SK-N-SH treated with all-trans-retinoic acid at 6 μM for 48 hours (cell line): ENCODE data around the gene VWA5B2.

ENCODE experiments used
- ATAC-seq: fragments of 200-7000 bp; cut with Tn5 transposase; 3 replicates; pipeline ENCODE4 v1.9.1; 2020; ENCODE audit warnings: mild to moderate bottlenecking, moderate library complexity
- ARNTL ChIP-seq: fragments of 450-650 bp; formaldehyde crosslinking; IDR thresholded peaks from 2 replicates; pipeline ENCODE4 v1.5.0; 2020; ENCODE audit warnings: low read depth, mild to moderate bottlenecking, moderate library complexity, borderline replicate concordance
- BACH2 ChIP-seq: fragments of 250-450 bp; sonication (Bioruptor Pico); IDR thresholded peaks from 2 replicates; pipeline ENCODE4 v1.9.0; 2021; ENCODE audit warnings: mild to moderate bottlenecking, borderline replicate concordance
- CREB5 ChIP-seq: fragments of 250-450 bp; sonication (Bioruptor Pico); IDR thresholded peaks from 2 replicates; pipeline ENCODE4 v1.5.1; 2020; ENCODE audit warnings: low read depth, mild to moderate bottlenecking, moderate library complexity
- ESRRG ChIP-seq: fragments of 250-450 bp; sonication (Bioruptor Pico); IDR thresholded peaks from 2 replicates; pipeline ENCODE4 v1.6.1; 2021; ENCODE audit warnings: mild to moderate bottlenecking
- GLIS3 ChIP-seq: fragments of 250-450 bp; sonication (Bioruptor Pico); IDR thresholded peaks from 2 replicates; pipeline ENCODE4 v1.5.0; 2020; ENCODE audit warnings: mild to moderate bottlenecking, moderate library complexity
- ISL1 ChIP-seq: fragments of 250-450 bp; sonication (Bioruptor Pico); IDR thresholded peaks from 2 replicates; pipeline ENCODE4 v2.1.2; 2022; ENCODE audit warnings: mild to moderate bottlenecking, moderate library complexity
- OSR1 ChIP-seq: fragments of 250-450 bp; sonication (Bioruptor Pico); IDR thresholded peaks from 2 replicates; pipeline ENCODE4 v1.8.0; 2022; ENCODE audit warnings: moderate library complexity, mild to moderate bottlenecking, inconsistent platforms
- POU6F1 ChIP-seq: fragments of 250-450 bp; sonication (Bioruptor Pico); IDR thresholded peaks from 2 replicates; pipeline ENCODE4 v1.8.0; 2021; ENCODE audit warnings: low read depth, mild to moderate bottlenecking, moderate library complexity, borderline replicate concordance
- PPARA ChIP-seq: fragments of 250-450 bp; sonication (Bioruptor Pico); IDR thresholded peaks from 2 replicates; pipeline ENCODE4 v1.5.0; 2020; ENCODE audit warnings: mild to moderate bottlenecking, borderline replicate concordance
- RARB ChIP-seq: fragments of 250-450 bp; sonication (Bioruptor Pico); IDR thresholded peaks from 2 replicates; pipeline ENCODE4 v1.8.0; 2021; ENCODE audit warnings: mild to moderate bottlenecking, moderate library complexity
- SNAI2 ChIP-seq: fragments of 250-450 bp; sonication (Bioruptor Pico); IDR thresholded peaks from 2 replicates; pipeline ENCODE4 v1.5.0; 2020; ENCODE audit warnings: mild to moderate bottlenecking, moderate library complexity
- TOX ChIP-seq: fragments of 250-450 bp; sonication (Bioruptor Pico); IDR thresholded peaks from 2 replicates; pipeline ENCODE4 v1.8.0; 2021; ENCODE audit warnings: mild to moderate bottlenecking, moderate library complexity, borderline replicate concordance
- TSHZ2 ChIP-seq: fragments of 250-450 bp; sonication (Bioruptor Pico); IDR thresholded peaks from 2 replicates; pipeline ENCODE4 v1.5.0; 2020; ENCODE audit warnings: mild to moderate bottlenecking, moderate library complexity
- ZC3H10 ChIP-seq: fragments of 250-450 bp; sonication (Bioruptor Pico); IDR thresholded peaks from 2 replicates; pipeline ENCODE4 v1.5.1; 2021; ENCODE audit warnings: mild to moderate bottlenecking, moderate library complexity
- ZFP3 ChIP-seq: fragments of 250-450 bp; sonication (Bioruptor Pico); IDR thresholded peaks from 2 replicates; pipeline ENCODE4 v1.5.0; 2020; ENCODE audit warnings: mild to moderate bottlenecking, moderate library complexity
- ZFP30 ChIP-seq: fragments of 450-650 bp; formaldehyde crosslinking; IDR thresholded peaks from 2 replicates; pipeline ENCODE4 v1.5.0; 2022; ENCODE audit warnings: mild to moderate bottlenecking, moderate library complexity
- ZNF565 ChIP-seq: fragments of 450-650 bp; formaldehyde crosslinking; conservative IDR thresholded peaks from 2 replicates; pipeline ENCODE4 v1.5.0; 2020; ENCODE audit warnings: low read depth, mild to moderate bottlenecking, moderate library complexity
- ZNF70 ChIP-seq: fragments of 450-650 bp; formaldehyde crosslinking; IDR thresholded peaks from 2 replicates; pipeline ENCODE4 v1.5.0; 2020; ENCODE audit warnings: mild to moderate bottlenecking, moderate library complexity
- ZNF8 ChIP-seq: fragments of 450-650 bp; formaldehyde crosslinking; IDR thresholded peaks from 2 replicates; pipeline ENCODE4 v1.5.0; 2020; ENCODE audit warnings: mild to moderate bottlenecking, moderate library complexity
- TF ChIP-seq, protein P1 (sequence below): fragments of 250-450 bp; sonication (Bioruptor Pico); IDR thresholded peaks from 2 replicates; pipeline ENCODE4 v1.8.0; 2020; ENCODE audit warnings: mild to moderate bottlenecking, moderate library complexity, borderline replicate concordance
- TF ChIP-seq, protein P2 (sequence below): fragments of 250-450 bp; sonication (Bioruptor Pico); IDR thresholded peaks from 2 replicates; pipeline ENCODE4 v1.5.1; 2021; ENCODE audit warnings: mild to moderate bottlenecking, moderate library complexity

VWA5B2 gene

DNA sequence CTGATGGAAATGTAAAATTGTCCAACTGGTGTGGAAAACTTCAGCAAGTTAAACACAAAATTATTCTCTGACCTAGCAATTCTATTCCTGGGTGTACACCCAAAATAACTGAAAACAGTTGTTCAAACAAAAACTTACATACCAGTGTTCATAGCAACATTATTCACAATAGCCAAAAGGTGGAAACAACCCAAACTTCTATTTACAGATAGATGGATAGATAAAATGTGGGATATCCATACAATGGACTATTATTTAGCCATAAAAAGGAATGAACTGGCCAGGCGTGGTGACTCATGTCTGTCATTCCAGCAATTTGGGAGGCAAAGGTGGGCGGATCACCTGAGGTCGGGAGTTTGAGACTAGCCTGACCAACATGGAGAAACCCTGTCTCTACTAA lies 6.9 kb upstream of the VWA5B2 start:
- ATAC-seq: no peak
- TF ChIP-seq SNAI2 (CRISPR knock-in tag) (no peak), ZC3H10 (CRISPR knock-in tag) (no peak), POU6F1 (no peak), PPARA (CRISPR knock-in tag) (no peak), ZNF8 (CRISPR knock-in tag) (no peak), ARNTL (no peak), ESRRG (CRISPR knock-in tag) (no peak), GLIS3 (CRISPR knock-in tag) (no peak), ISL1 (CRISPR knock-in tag) (no peak), BACH2 (no peak), ZFP3 (CRISPR knock-in tag) (no peak), CREB5 (CRISPR knock-in tag) (no peak), TOX (CRISPR knock-in tag) (no peak), RARB (no peak), OSR1 (CRISPR knock-in tag) (no peak), ZNF565 (no peak), TSHZ2 (no peak)
- TF ChIP-seq, protein P1, sequence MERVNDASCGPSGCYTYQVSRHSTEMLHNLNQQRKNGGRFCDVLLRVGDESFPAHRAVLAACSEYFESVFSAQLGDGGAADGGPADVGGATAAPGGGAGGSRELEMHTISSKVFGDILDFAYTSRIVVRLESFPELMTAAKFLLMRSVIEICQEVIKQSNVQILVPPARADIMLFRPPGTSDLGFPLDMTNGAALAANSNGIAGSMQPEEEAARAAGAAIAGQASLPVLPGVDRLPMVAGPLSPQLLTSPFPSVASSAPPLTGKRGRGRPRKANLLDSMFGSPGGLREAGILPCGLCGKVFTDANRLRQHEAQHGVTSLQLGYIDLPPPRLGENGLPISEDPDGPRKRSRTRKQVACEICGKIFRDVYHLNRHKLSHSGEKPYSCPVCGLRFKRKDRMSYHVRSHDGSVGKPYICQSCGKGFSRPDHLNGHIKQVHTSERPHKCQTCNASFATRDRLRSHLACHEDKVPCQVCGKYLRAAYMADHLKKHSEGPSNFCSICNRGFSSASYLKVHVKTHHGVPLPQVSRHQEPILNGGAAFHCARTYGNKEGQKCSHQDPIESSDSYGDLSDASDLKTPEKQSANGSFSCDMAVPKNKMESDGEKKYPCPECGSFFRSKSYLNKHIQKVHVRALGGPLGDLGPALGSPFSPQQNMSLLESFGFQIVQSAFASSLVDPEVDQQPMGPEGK: no peak
- TF ChIP-seq, protein P2, sequence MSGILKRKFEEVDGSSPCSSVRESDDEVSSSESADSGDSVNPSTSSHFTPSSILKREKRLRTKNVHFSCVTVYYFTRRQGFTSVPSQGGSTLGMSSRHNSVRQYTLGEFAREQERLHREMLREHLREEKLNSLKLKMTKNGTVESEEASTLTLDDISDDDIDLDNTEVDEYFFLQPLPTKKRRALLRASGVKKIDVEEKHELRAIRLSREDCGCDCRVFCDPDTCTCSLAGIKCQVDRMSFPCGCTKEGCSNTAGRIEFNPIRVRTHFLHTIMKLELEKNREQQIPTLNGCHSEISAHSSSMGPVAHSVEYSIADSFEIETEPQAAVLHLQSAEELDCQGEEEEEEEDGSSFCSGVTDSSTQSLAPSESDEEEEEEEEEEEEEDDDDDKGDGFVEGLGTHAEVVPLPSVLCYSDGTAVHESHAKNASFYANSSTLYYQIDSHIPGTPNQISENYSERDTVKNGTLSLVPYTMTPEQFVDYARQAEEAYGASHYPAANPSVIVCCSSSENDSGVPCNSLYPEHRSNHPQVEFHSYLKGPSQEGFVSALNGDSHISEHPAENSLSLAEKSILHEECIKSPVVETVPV (CRISPR knock-in tag): no peak

DNA sequence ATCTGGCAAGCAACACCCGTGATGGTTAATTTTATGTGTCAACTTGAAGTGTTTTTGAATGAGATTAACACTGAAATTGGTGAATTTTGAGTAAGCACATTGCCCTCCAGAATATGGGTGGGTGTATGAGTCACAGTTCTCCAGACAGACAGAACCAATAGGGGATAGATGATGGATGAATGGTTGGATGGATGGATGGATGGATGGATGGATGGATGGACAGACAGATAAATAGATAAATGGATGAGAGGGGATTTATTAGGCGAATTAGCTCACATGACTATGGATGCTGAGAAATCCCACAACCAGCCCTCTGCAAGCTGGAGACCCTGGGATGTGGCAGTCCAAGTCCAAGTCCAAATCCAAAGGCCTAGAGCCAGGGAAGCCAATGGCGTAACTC lies 5.4 kb upstream of the VWA5B2 start:
- TF ChIP-seq ZFP3 (CRISPR knock-in tag) (no peak), ZFP30 (CRISPR knock-in tag) (no peak), ZNF70 (CRISPR knock-in tag) (no peak), BACH2 (no peak), ZNF565 (no peak), GLIS3 (CRISPR knock-in tag) (no peak), OSR1 (CRISPR knock-in tag) (no peak), ARNTL (no peak), RARB (no peak), CREB5 (CRISPR knock-in tag) (no peak), ZC3H10 (CRISPR knock-in tag) (no peak), ISL1 (CRISPR knock-in tag) (no peak), ZNF8 (CRISPR knock-in tag) (no peak), TSHZ2 (no peak)
- TF ChIP-seq, protein P2 (CRISPR knock-in tag): no peak
- TF ChIP-seq, protein P1: no peak
- ATAC-seq: no peak
